Trophoblast cell (in vitro differentiated cells and primary cell): ENCODE results near the gene GALNT3.
A peak's percentile ranks its signal among the peaks of the same experiment; 100 is the strongest.

Experiments
- DNase-seq, 2 donors: peaks; one replicate each; pipeline ENCODE4 v3.0.0-alpha.2; 2016
- H2AFZ ChIP-seq: 2 replicates; pipeline ENCODE4 v1.6.1; 2013; ENCODE audit warnings: low read length, moderate library complexity, mild to moderate bottlenecking; ENCODE audit not compliant: insufficient read depth, poor library complexity
- H2AK5ac ChIP-seq: 2 replicates; pipeline ENCODE4 v1.6.1; 2013; ENCODE audit warnings: mild to moderate bottlenecking, low read length
- H2BK120ac ChIP-seq: 2 replicates; pipeline ENCODE4 v1.6.1; 2013; ENCODE audit warnings: low read length, mild to moderate bottlenecking, moderate library complexity; ENCODE audit not compliant: insufficient read depth, poor library complexity
- H2BK12ac ChIP-seq: 2 replicates; pipeline ENCODE4 v1.6.1; 2013; ENCODE audit warnings: mild to moderate bottlenecking, low read length, moderate library complexity
- H2BK5ac ChIP-seq: 2 replicates; pipeline ENCODE4 v1.6.1; 2013; ENCODE audit warnings: low read length, low read depth, moderate library complexity, mild to moderate bottlenecking; ENCODE audit not compliant: poor library complexity
- H3K14ac ChIP-seq: 2 replicates; pipeline ENCODE4 v1.6.1; 2013; ENCODE audit warnings: mild to moderate bottlenecking, low read length
- H3K18ac ChIP-seq: 2 replicates; pipeline ENCODE4 v1.6.1; 2013; ENCODE audit warnings: mild to moderate bottlenecking, low read length
- H3K23ac ChIP-seq: 2 replicates; pipeline ENCODE4 v1.6.1; 2013; ENCODE audit warnings: low read length
- H3K27ac ChIP-seq: 2 replicates; pipeline ENCODE4 v1.5.1; 2013; ENCODE audit warnings: low read depth, mild to moderate bottlenecking, inconsistent platforms, low read length, moderate library complexity
- H3K27me3 ChIP-seq: 2 replicates; pipeline ENCODE4 v1.6.1; 2013; ENCODE audit warnings: inconsistent platforms, mild to moderate bottlenecking, low read length, moderate library complexity; ENCODE audit not compliant: insufficient read depth
- H3K36me3 ChIP-seq, 2 experiments: 1 replicate in 1 of 2; 2 replicates in 1 of 2; pipeline ENCODE4 v1.6.1; 2013; ENCODE audit warnings: low read length in 2 of 2, mild to moderate bottlenecking in 2 of 2, moderate library complexity in 1 of 2; ENCODE audit not compliant: insufficient read depth in 2 of 2, control insufficient read depth in 1 of 2
- H3K4ac ChIP-seq: 2 replicates; pipeline ENCODE4 v1.6.1; 2013; ENCODE audit warnings: low read depth, mild to moderate bottlenecking, low read length, moderate library complexity
- H3K4me1 ChIP-seq, 2 experiments: 1 replicate in 1 of 2; 2 replicates in 1 of 2; pipeline ENCODE4 v1.6.1; 2013; ENCODE audit warnings: low read length in 2 of 2, mild to moderate bottlenecking in 2 of 2, moderate library complexity in 1 of 2; ENCODE audit not compliant: insufficient read depth in 2 of 2, control insufficient read depth in 1 of 2
- H3K4me2 ChIP-seq: 2 replicates; pipeline ENCODE4 v1.6.1; 2013; ENCODE audit warnings: inconsistent platforms, mild to moderate bottlenecking, low read length, moderate library complexity
- H3K4me3 ChIP-seq: 2 replicates; pipeline ENCODE4 v1.5.1; 2013; ENCODE audit warnings: mild to moderate bottlenecking, low read depth, low read length, inconsistent platforms
- H3K79me1 ChIP-seq: one replicate; pipeline ENCODE4 v1.6.1; 2013; ENCODE audit warnings: low read length
- H3K79me2 ChIP-seq: 2 replicates; pipeline ENCODE4 v1.6.1; 2013; ENCODE audit warnings: low read length, mild to moderate bottlenecking; ENCODE audit not compliant: control insufficient read depth, insufficient read depth, poor library complexity
- H3K9ac ChIP-seq: 2 replicates; pipeline ENCODE4 v1.6.1; 2013; ENCODE audit warnings: mild to moderate bottlenecking, low read length
- H3K9me3 ChIP-seq: 2 replicates; pipeline ENCODE4 v1.6.1; 2013; ENCODE audit warnings: low read depth, mild to moderate bottlenecking, control low read depth, inconsistent platforms, low read length; ENCODE audit not compliant: insufficient read depth
- H4K12ac ChIP-seq: 2 replicates; pipeline ENCODE4 v1.6.1; 2013; ENCODE audit warnings: low read depth, mild to moderate bottlenecking, low read length, moderate library complexity
- H4K8ac ChIP-seq: 2 replicates; pipeline ENCODE4 v1.6.1; 2013; ENCODE audit warnings: low read depth, mild to moderate bottlenecking, low read length, moderate library complexity
- H4K91ac ChIP-seq: one replicate; pipeline ENCODE4 v1.6.1; 2013; ENCODE audit warnings: low read depth, mild to moderate bottlenecking, low read length, moderate library complexity
- WGBS: extraction: QIAGEN DNeasy Blood & Tissue Kit; methylation state at CpG from one replicate; pipeline ENCODE4 v1.1.7; 2013; ENCODE audit warnings: missing lambda C conversion rate; ENCODE audit not compliant: insufficient read length, insufficient coverage; ENCODE audit errors: extremely low coverage; 5-methylcytosine and 5-hydroxymethylcytosine counted together

GALNT3 gene

DNA sequence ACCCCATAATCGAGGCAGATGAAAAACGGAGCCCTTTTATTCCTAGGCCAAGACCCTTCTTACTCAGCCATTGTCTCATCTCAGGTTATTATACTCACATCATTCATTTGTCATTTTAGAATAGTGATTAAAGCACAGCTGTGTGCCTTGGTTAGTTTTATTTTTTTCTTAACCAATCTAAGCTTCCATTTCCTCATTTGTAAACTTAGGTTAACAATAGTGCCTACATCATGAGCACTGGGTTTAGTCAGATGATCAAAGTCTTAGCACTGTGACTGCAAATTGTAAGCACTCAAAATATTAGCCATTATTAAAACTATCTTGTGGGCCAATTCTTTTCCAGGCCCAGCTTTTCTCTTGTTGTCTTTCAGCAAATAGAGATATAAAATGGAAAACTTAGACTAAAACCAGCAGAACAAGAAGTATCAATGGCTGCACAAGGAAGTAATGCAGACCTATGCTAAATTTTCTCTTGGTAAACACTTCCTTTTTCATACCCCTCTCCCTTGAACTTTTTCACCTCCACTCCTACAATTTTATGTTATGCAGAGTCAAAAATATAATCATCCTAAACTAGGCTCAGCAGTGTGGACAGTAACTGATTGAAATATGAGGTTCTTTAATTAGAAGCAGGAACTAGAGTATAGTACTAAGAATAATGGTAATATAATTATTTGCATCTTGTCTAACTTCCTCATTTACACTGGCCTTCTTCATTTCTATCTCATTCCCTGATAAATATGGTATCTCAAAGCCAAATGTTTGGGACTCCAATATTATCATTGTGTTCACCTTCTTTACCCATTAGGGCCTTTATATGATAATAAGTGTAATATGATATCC lies 21.5 kb upstream of the GALNT3 start:
- H3K27ac ChIP-seq = no peak overlapping the region
- H3K9ac ChIP-seq = no peak overlapping the region
- H3K4me3 ChIP-seq = no peak overlapping the region
- H2BK120ac ChIP-seq = no peak overlapping the region
- no peaks in the 10 kb centered on the region for H3K4me1 ChIP-seq
- no peak overlapping the region for H3K4me2 ChIP-seq
- no CpG with 5 or more reads among the region's 2 CpGs for WGBS
- H2AK5ac ChIP-seq = no peak overlapping the region
- H3K23ac ChIP-seq = no peak overlapping the region
- no peak overlapping the region for H4K12ac ChIP-seq
- no peaks in the 10 kb centered on the region for H3K27me3 ChIP-seq
- H2BK12ac ChIP-seq = no peak overlapping the region
- no peak overlapping the region for H3K18ac ChIP-seq
- no peak overlapping the region for H2AFZ ChIP-seq
- no peak overlapping the region for H3K14ac ChIP-seq
- no peak overlapping the region for H2BK5ac ChIP-seq
- no peak overlapping the region for H3K4ac ChIP-seq
- H3K79me2 ChIP-seq = peaks cover 2% of the 10 kb centered on the region
- H3K36me3 ChIP-seq = no peaks in the 10 kb centered on the region
- no peak for DNase-seq
- H4K8ac ChIP-seq = no peak overlapping the region
- no peaks in the 10 kb centered on the region for H3K9me3 ChIP-seq
- no peak overlapping the region for H4K91ac ChIP-seq
- H3K79me1 ChIP-seq = no peaks in the 10 kb centered on the region

DNA sequence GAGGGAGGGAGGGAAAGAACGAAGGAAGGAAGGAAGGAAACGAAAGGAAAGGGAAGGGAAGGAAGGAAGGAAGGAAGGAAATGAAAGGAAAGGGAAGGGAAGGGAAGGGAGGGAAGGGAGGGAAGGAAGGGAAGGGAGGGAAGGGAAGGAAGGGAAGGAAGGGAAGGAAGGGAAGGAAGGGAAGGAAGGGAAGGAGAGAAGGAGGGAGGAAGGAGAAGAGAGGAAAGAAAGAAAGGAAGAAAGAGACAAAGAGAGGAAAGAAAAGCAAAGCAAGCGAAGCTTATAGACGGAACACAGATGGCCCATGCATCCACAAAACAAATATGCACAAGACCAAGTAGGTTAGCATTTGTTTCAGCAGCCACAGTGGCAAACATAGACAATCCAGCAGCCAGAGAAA lies 20.4 kb upstream of the GALNT3 start:
- Histone ChIP-seq H3K14ac (no peak overlapping the region), H3K4me3 (no peak overlapping the region), H3K79me1 (no peaks in the 10 kb centered on the region), H4K91ac (no peak overlapping the region), H3K27ac (no peak overlapping the region), H2AFZ (no peak overlapping the region), H2BK12ac (no peak overlapping the region), H3K4me2 (no peak overlapping the region), H2BK5ac (no peak overlapping the region), H3K23ac (no peak overlapping the region), H3K18ac (no peak overlapping the region), H3K9ac (no peak overlapping the region), H4K12ac (no peak overlapping the region), H3K36me3 (no peaks in the 10 kb centered on the region), H3K27me3 (no peaks in the 10 kb centered on the region), H4K8ac (no peak overlapping the region), H3K4me1 (no peaks in the 10 kb centered on the region), H3K9me3 (no peaks in the 10 kb centered on the region), H3K79me2 (peaks cover 2% of the 10 kb centered on the region), H3K4ac (no peak overlapping the region), H2BK120ac (no peak overlapping the region), H2AK5ac (no peak overlapping the region)
- DNase-seq = no peak
- 100% methylated on average over 2 of the region's 4 CpGs for WGBS

DNA sequence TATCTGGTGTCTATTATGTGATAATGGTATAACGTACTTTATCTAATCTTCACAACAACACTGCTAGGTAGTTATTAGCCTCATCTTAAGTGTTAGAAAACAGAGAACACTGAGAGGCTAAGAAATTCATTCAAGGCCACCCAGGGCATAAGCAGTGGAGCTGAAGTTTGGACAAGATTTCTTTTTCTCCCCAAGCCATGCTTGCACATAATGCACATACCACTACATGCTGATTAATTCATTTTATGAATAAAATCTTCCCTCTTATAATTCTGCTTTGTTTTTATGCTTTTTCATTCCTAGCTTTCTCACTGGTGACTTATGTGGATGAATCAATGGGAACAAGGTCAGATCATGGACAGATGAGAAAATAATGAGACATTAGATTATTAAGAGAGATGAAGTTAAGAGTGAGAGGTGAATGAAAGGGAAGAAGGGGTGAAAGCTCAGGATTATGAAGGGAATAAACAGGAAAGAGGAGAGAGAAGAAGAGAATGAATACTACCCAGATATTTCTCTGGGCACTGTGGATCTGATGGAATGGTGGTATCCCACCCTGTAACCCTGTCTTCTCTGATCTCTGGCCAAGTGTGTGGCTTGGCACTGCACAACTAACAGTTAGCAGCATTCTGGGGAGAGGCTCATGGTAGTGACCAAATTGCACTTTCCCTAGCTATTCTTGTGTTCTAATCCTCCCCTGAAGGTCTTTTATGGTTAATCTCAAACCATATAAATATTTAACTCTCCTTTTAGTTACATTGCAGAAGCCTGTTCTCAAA lies 17.7 kb upstream of the GALNT3 start:
- Histone ChIP-seq H3K14ac (no peak overlapping the region), H3K4me2 (no peak overlapping the region), H3K23ac (no peak overlapping the region), H3K4ac (no peak overlapping the region), H2AK5ac (no peak overlapping the region), H3K18ac (no peak overlapping the region), H3K27me3 (no peaks in the 10 kb centered on the region), H3K4me1 (no peaks in the 10 kb centered on the region), H3K27ac (no peak overlapping the region), H3K9ac (no peak overlapping the region), H3K36me3 (no peaks in the 10 kb centered on the region), H2BK120ac (no peak overlapping the region), H3K79me1 (no peaks in the 10 kb centered on the region), H3K79me2 (no peaks in the 10 kb centered on the region), H3K4me3 (no peak overlapping the region), H3K9me3 (no peaks in the 10 kb centered on the region), H4K8ac (no peak overlapping the region), H4K12ac (no peak overlapping the region), H4K91ac (no peak overlapping the region), H2BK5ac (no peak overlapping the region), H2BK12ac (no peak overlapping the region), H2AFZ (no peak overlapping the region)
- no CpG with 5 or more reads among the region's 1 CpG for whole genome bisulfite sequencing
- no peak for DNase-seq

DNA sequence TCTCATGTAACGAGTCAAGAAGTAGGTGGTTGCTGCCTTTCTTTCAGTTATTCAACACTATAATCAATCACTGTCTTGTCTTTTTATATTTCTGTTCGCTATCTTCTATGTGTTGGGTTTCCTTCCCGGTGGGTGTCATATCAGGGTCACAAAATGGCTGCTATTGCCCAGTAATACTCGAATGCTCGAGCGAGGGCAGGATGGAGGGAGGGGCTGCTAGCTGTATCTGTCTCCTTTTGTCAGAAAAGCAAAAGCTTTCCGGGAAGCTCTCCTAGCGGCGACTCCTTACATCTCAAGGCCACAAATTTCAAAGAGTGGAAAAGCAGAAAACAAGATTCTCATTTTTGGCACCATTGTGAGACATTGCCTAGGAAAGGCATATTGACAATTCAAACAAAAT lies 16.4 kb upstream of the GALNT3 start:
- Histone ChIP-seq H3K9me3 (no peaks in the 10 kb centered on the region), H3K4me2 (no peak overlapping the region)

More for the DNA sequence above, 16.4 kb upstream of the GALNT3 start:
- no peak overlapping the region for H3K14ac ChIP-seq
- H3K9ac ChIP-seq = no peak overlapping the region
- no peak overlapping the region for H3K4ac ChIP-seq
- H3K18ac ChIP-seq = no peak overlapping the region
- no peak overlapping the region for H4K8ac ChIP-seq
- H3K23ac ChIP-seq = no peak overlapping the region
- no peaks in the 10 kb centered on the region for H3K79me1 ChIP-seq
- H2BK12ac ChIP-seq = no peak overlapping the region
- no peak overlapping the region for H4K91ac ChIP-seq
- no peak overlapping the region for H3K4me3 ChIP-seq
- H3K79me2 ChIP-seq = no peaks in the 10 kb centered on the region
- H2BK5ac ChIP-seq = peak overlapping the region; percentile 21
- DNase-seq = no peak
- no peaks in the 10 kb centered on the region for H3K27me3 ChIP-seq
- H2BK120ac ChIP-seq = no peak overlapping the region
- no peaks in the 10 kb centered on the region for H3K4me1 ChIP-seq
- no CpG with 5 or more reads among the region's 9 CpGs for WGBS
- no peak overlapping the region for H2AK5ac ChIP-seq
- H2AFZ ChIP-seq = no peak overlapping the region
- H4K12ac ChIP-seq = no peak overlapping the region
- no peaks in the 10 kb centered on the region for H3K36me3 ChIP-seq
- H3K27ac ChIP-seq = no peak overlapping the region
